ENCODE measurements around the gene TRIO. TPM values are rescaled to one million over a fixed set of nuclear protein-coding genes. Genes with fewer than 3 reads are reported as not detected.

Gene TRIO
- total RNA-seq, 1 experiment from 2014 or later, result 150 TPM

DNA sequence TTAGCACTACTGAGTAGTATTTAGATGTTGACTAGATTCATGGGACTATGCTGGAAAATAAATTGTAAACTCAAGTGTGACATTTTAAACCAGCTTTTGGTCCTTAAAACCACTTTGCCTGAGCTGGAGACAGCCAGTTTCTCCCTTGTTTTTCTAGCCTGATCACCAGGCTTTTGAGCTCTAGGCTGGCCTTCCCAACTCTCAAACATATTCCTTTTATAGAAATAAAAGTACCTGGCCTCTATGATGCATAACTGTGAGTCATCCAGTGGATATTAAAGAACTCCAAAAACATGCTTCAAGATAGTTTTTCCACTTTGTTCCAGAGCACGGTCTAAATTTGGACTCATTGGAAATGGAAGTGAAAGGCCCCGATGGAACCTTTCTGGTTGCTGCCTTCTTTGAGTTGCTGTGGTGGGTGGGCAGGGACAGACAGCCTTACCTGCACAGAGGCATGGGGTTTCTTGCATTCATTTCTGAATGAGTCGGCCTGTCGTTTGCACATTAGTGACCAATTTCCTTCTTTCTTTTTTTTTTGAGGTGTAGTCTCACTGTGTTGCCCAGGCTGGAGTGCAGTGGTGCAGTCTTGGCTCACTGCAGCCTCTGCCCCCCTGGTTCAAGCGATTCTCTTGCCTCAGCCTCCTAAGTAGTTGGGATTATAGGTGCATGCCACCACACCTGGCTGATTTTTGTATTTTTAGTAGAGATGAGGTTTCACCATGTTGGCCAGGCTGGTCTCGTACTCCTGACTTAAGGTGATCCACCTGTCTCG lies 43.1 kb downstream of the TRIO start:
- in situ Hi-C loops (cut with HindIII; ENCODE audit: low pct_unique_long_range_greater_than_20kb, low sequenced_read_pairs), result no loop called here
- no peak for DNase-seq (ENCODE audit: low read depth, low spot score)

DNA sequence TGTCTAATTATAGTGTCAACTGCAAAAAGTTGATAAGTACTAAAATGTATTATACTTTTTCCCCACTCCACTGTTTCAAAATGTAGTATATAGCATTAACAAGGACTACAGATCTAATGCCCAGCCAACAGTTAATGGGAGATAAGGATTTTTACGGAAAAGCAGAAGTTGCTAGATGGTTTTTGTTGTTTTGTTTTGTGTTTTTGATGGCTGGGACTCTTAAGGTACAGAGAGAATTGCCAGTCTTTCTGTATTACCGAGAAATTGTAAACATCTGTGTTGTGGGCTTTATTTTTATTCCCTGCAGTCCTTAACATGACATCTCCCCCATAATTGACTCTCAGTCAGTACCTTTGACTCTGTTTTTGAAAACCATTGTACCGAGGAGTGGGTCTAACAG lies 44.0 kb downstream of the TRIO start:
- in situ Hi-C loops (cut with HindIII; ENCODE audit: low pct_unique_long_range_greater_than_20kb, low sequenced_read_pairs), result no loop called here
- no peak for DNase-seq (ENCODE audit: low read depth, low spot score)

GRCh38 chr5:14187660-14188059 lies 44.5 kb downstream of the TRIO start:
- no peak for DNase-seq (ENCODE audit: low read depth, low spot score)

GRCh38 chr5:14188778-14189177 lies 45.6 kb downstream of the TRIO start:
- in situ Hi-C loops (cut with HindIII; ENCODE audit: low pct_unique_long_range_greater_than_20kb, low sequenced_read_pairs), result no loop called here
- DNase-seq (ENCODE audit: low read depth, low spot score), result no peak

More at GRCh38 chr5:14187660-14188059, 44.5 kb downstream of the TRIO start:
- in situ Hi-C loops (cut with HindIII; ENCODE audit: low pct_unique_long_range_greater_than_20kb, low sequenced_read_pairs), result no loop called here

GRCh38 chr5:14189680-14190079 lies 46.5 kb downstream of the TRIO start:
- no peak for DNase-seq (ENCODE audit: low read depth, low spot score)
- in situ Hi-C loops (cut with HindIII; ENCODE audit: low pct_unique_long_range_greater_than_20kb, low sequenced_read_pairs), result no loop called here

DNA sequence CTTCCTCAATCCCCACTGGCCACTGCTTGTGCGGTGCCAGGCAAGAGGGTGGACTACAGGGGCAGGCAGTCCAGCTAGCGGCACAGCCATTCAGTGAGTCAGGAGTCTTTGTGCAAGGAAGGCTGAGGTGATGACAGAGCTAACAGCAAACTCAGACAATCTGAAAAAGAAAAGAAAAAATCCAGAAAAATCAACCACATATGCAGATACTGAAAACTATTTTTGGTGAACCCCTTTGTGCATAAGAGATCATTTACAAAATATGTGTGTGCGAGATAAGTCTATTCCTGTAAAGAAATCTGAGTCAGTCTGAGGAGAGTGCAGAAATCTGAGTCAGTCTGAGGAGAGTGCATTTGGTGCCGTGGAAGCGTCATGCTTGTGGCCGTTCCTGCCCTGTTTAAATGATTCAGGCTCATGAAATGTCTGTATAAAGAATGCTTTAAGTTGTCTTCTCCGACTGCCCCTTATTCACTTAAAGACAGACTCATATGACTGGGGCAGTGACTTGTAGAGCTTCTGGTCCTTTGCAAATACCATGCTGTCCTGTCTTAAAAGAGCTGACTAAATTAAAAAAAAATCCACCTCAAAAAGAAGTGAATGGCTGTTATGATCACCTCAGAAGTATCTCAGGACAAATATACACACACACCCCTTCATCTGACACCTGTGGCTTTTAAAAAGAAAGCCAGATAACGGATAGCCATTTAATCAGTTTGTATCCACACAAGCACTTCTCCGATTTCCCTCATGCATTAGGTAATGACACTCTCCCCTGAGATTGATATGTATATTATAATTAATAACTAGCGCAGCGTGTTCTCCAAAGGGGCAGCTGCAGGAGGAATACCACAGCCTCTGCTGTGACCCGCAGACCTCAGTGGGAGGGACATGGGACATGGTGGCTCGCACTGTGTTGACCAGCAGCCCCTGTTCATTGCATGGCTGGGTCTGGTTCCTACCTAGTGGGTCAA lies 47.3 kb downstream of the TRIO start:
- in situ Hi-C loops (cut with HindIII; ENCODE audit: low pct_unique_long_range_greater_than_20kb, low sequenced_read_pairs), result no loop called here
- peak; percentile 81 for DNase-seq (ENCODE audit: low read depth, low spot score)

- in situ Hi-C loops (cut with HindIII; ENCODE audit: low pct_unique_long_range_greater_than_20kb, low sequenced_read_pairs), result no loop called here
Observed at GRCh38 chr5:14191325-14191724, 48.2 kb downstream of the TRIO start.

DNA sequence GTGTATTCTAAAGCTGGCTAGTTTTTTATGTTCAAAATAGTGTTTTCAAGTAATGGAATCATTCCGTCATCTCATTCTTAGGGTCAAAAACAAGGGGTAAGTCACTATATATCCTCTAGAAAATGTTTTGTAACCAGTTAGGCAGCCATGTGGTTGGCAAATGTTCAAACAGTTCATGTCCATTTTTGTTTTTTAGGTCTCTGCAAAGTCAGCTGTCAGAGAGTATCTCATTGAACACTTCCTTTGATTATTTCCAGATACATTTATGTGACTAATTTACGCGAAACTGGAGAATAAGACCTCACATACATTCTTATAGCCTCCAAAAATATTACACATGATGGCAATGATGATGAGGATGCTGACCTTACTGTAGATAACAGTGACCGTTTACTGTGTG lies 50.4 kb downstream of the TRIO start:
- in situ Hi-C loops (cut with HindIII; ENCODE audit: low pct_unique_long_range_greater_than_20kb, low sequenced_read_pairs), result no loop called here
- DNase-seq (ENCODE audit: low read depth, low spot score), result no peak

More at GRCh38 chr5:14191325-14191724, 48.2 kb downstream of the TRIO start:
- no peak for DNase-seq (ENCODE audit: low read depth, low spot score)

GRCh38 chr5:14195588-14195987 lies 52.4 kb downstream of the TRIO start:
- DNase-seq (ENCODE audit: low read depth, low spot score), result no peak
- in situ Hi-C loops (cut with HindIII; ENCODE audit: low pct_unique_long_range_greater_than_20kb, low sequenced_read_pairs), result no loop called here

DNA sequence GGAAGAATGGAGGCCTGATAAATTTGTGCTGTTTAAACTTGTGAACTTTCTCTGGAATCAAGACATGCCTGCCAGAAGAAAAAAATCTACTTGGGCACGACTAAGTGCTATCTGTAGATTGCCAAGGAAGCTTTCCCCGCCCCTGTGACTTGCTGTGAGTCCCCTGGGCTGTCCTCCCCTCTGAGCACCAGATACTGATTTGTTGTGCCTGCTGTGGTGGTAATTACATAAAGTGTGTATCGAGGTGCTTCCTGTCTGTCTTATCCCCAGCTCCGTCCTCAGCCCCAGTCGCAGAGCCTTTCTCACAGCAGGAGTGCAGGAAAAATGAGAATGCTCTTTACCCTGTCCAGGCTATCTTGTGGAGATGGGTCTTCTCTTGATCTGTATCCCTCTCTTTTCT lies 53.9 kb downstream of the TRIO start:
- in situ Hi-C loops (cut with HindIII; ENCODE audit: low pct_unique_long_range_greater_than_20kb, low sequenced_read_pairs), result no loop called here
- no peak for DNase-seq (ENCODE audit: low read depth, low spot score)

GRCh38 chr5:14199902-14200301 lies 56.8 kb downstream of the TRIO start:
- DNase-seq (ENCODE audit: low read depth, low spot score), result no peak
- in situ Hi-C loops (cut with HindIII; ENCODE audit: low pct_unique_long_range_greater_than_20kb, low sequenced_read_pairs), result no loop called here

DNA sequence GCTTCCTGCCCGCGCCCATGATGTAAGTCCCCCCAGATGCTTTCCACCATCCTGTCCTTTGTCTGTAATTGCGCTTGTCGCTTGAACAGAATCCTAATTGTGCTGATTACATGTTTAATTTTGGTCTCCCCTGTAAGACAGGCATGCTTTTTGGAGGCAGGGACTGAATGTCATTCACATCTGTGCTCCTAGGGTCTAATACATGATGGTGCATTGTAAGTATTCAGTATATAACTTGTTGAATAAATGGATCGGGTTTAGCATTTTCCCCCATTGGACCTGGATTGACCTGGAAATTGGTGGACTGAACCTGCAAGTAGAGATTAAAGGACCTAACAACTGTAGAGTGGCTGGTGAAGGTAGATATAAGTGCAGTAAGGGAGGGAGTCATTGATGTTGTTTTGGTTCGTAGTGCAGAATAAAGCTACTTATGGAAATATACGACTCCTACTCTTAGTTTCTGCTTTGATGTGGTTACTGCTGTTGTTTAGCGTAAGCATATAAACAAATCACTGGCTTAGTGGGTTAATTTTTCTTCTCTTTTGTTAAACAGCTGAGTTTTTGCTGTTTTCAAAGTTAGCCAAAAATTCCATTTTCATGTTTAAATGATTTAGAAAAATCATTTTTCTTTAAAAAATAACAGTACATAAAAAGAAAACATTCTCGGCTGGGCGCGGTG lies 57.3 kb downstream of the TRIO start:
- no peak for DNase-seq (ENCODE audit: low read depth, low spot score)
- in situ Hi-C loops (cut with HindIII; ENCODE audit: low pct_unique_long_range_greater_than_20kb, low sequenced_read_pairs), result no loop called here

- in situ Hi-C loops (cut with HindIII; ENCODE audit: low pct_unique_long_range_greater_than_20kb, low sequenced_read_pairs), result no loop called here
- no peak for DNase-seq (ENCODE audit: low read depth, low spot score)
Observed at GRCh38 chr5:14201325-14202045, 58.3 kb downstream of the TRIO start.

DNA sequence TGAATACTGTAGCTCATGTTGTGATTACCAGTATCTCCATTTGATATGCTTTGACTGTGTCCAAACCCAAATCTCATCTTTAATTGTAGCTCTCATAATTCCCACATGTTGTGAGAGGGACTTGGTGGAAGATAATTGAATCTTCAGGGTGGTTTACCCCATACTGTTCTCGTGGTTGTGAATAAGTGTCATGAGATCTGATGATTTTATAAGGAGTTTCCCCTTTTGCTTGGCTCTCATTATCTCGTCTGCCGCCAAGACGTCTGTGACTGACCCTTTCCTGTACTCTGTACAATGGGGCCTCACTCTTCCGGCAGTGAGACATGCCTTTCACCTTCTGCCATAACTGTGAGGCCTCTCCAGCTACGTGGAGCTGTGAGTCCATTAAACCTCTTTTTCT lies 59.3 kb downstream of the TRIO start:
- DNase-seq (ENCODE audit: low read depth, low spot score), result peak; percentile 99

DNA sequence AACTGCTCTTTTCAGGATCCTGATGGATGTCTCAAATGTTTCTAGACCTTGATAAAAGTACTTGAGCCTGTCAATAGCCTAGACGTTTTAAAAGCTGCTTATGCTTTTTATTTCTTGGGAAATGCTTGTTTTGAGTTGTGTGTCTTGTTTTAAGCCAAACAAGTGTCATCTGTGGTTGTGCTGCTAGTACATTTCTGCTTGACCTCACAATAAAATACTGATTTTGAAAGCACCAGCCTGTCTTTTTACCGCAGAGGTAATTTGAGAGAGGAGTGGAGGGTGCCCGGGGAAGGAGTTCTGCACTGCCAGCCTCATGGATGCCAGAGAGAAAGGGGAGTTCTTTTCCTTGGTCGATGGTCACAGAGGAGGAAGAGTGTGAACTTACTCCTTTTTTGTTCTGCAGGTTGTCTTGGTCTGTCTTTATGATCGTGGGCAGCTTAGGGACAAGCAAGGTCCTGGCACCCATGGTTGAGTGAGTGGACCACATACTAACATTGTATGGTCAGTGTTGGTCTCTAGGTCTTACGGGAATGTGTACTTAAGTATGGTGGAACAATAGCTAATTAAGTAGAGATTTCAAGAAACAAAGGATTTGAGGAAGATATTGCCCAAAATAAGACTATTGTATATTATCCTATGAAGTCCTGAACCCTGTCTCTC lies 61.0 kb downstream of the TRIO start:
- DNase-seq (ENCODE audit: low read depth, low spot score), result peak; percentile 37
- in situ Hi-C loops (cut with HindIII; ENCODE audit: low pct_unique_long_range_greater_than_20kb, low sequenced_read_pairs), result no loop called here

More for the DNA sequence above, 59.3 kb downstream of the TRIO start:
- in situ Hi-C loops (cut with HindIII; ENCODE audit: low pct_unique_long_range_greater_than_20kb, low sequenced_read_pairs), result no loop called here

- in situ Hi-C loops (cut with HindIII; ENCODE audit: low pct_unique_long_range_greater_than_20kb, low sequenced_read_pairs), result no loop called here
Observed at GRCh38 chr5:14204785-14205321, 61.7 kb downstream of the TRIO start.

More at GRCh38 chr5:14204785-14205321, 61.7 kb downstream of the TRIO start:
- peak; percentile 75 for DNase-seq (ENCODE audit: low read depth, low spot score)
